HG03196 (cell line): ENCODE results near the gene CEP72.
"Not testable (repeated sequence)": the region's sequence is repeated elsewhere in the genome, so short reads cannot be mapped to it uniquely, and the experiment has no call there.

ENCODE experiments used
- ATAC-seq: cut with Tn5 transposase; IDR thresholded peaks from one replicate; pipeline ENCODE4 v1.9.1; 2021; ENCODE audit not compliant: unreplicated experiment

Gene CEP72

GRCh38 chr5:612498-613424, 621 bp downstream of the CEP72 start:
- peak; percentile 26 for ATAC-seq

GRCh38 chr5:616484-617039, 4.4 kb downstream of the CEP72 start:
- no peak for ATAC-seq

GRCh38 chr5:617896-618295, 5.8 kb downstream of the CEP72 start:
- no peak for ATAC-seq

- no peak for ATAC-seq
These were observed 6.3 kb downstream of the CEP72 start for GRCh38 chr5:618450-618849.

DNA sequence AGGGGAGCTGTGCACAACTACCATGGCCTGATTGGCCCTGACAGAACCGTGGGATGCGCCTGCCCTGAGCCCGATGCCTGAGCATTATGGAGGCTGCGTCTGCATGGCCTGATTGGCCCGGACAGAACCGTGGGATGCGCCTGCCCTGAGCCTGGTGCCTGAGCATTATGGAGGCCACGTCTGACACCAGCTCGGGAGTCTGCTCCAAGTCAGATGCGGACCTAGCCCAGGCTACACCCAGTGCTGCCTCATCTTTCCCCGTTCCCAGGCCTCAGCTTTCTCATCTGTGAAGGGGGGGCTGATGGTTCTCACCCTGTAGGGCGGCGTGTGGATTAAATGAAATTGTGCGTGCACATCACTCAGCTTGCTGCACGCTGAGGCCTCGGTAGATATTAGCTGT, 7.3 kb downstream of the CEP72 start:
- no peak for ATAC-seq

DNA sequence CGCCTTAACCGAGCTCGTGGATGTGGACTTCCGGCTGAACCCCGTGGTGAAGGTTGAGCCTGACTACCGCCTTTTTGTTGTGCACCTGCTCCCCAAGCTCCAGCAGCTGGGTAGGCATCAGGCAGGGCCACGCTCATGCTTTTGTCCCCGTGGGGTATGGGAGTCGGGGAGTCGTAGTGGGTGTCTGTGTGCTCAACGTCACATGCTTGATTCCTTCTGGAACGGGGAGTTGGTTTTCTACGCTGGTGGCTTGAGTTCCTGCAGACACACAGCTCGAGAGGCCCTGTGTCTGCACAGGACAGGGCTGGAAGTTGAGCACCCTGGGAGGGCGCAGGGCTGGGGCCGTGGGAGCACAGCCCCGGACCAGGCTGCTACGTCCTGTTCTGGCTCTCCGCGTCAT, 8.0 kb downstream of the CEP72 start:
- no peak for ATAC-seq

DNA sequence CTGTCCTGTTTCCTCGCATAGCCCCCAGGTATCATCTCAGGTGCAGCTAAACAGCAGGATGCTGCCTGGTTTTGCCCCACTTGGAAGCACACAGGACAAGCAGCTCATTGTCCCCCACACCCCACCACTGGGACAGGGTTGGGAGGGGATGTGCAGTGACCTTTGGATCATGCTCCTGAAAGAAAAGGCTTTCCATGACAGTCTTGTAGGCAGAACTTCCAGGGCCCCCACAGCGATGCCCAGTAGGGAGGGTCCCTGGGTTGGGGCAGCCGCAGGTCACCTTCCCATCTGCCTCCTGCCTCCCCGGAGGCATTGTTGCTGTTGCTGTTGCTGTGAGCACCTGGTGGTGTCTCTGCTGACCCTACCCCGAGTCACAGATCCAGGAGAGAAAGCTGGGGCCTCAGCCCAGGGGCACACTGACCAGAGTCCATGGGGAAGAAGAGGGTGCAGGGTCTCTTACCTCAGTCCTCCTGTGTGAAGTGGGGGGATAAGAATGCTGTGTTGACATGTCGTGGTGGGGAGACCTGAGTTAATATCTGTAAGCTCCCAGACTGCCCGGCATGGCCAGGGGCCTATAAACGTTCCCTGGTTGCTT, 8.5 kb downstream of the CEP72 start:
- ATAC-seq, result no peak

DNA sequence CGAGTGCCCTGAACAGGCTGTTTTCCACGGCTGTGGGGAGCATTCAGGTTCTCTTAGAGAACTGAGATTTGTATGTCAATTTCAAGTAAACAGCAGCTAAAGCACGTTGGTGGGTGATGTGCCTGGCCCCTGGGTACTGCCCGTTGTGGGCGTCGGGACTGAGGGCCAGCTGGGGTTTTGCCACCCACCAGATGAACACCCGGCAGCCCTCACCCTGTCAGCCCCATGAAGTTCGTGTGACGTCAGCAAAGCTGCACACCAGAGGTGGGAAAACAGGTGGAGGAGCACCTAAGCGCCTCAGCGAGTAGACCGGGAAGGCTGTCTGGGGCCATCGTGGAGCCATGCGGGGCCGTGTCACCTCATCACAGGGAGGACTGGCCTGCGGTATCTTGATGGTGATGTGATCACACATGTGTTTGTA, 9.2 kb downstream of the CEP72 start:
- no peak for ATAC-seq

- no peak for ATAC-seq
These were observed 10.2 kb downstream of the CEP72 start for GRCh38 chr5:622359-622758.

DNA sequence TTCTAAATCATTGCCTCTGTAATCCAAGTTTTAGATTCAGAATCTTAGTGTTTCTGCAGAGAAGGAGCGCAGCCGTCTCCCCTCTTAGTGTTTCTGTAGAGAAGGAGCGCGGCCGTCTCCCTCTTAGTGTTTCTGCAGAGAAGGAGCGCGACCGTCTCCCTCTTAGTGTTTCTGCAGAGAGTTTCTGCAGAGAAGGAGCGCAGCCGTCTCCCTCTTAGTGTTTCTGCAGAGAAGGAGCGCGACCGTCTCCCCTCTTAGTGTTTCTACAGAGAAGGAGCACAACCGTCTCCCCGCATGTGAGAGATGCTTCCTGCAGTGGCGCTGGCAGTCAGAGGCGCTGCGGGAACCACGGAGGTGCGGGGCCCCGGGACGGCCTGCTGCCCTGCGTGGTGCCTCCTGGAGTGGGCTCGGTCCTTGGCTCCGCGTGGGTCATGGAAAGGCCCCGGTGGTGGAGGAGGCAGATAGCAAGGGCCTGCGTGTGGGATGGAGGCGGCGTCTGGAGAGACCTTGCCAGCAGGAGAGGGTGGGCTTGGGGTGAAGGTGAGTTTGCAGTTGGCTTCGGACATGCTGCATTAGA, 10.9 kb downstream of the CEP72 start:
- ATAC-seq, result no peak

- ATAC-seq, result no peak
These were observed 11.4 kb downstream of the CEP72 start for GRCh38 chr5:623531-623930.

DNA sequence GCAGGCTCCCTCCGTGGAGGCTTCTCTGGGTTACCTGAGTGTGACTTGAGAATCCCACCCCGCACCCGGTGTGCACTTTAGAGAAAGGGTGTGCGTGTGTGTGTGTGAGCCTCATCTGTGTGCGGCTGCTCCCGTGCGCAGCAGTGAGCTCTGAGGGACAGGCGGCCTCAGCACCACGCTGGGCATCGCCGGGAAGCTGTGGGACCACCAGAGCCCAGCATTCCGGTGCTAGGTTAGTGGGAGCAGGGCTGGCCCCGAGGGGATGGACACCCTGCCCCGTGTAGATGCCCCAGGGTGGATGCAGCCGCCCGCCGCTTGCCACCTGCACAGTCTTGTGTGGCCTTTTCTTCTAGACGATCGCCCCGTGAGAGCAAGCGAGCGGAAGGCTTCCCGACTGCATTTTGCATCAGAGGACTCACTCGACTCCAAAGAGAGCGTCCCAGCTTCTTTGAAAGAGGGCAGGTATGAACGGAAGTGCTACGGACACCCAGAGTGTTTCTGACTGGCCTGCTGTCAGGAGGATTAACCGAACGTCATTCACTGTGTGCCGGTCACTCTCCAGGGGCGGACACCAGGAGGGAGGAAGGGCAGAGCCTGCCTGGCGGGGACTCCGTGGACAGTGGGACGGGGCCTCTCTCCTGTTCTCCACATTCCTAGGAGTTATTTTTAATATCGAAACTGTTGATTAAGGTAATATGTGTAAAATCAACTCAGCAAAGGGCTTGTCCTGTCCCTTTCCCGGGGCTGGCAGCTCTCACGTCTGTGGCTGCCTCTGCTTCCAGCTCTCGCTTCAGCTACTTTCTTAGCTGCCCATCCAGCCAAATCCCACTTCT, 12.2 kb downstream of the CEP72 start:
- ATAC-seq, result no peak

DNA sequence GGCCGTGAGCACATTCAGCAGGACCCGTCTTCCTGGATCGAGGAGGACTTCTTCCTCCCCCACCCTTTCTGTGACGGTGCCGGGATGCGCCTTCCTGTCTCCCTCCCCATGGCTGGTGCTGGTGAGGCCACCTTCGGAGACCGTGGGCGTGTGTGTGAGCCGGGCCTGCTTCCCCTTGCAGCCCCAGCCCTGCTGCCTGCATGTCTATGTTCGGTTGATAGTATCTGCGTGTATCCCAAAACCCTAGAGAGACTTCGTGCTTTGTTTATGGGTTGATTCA, 12.8 kb downstream of the CEP72 start:
- ATAC-seq, result no peak

- no peak for ATAC-seq
These were observed 13.4 kb downstream of the CEP72 start for GRCh38 chr5:625516-625915.

DNA sequence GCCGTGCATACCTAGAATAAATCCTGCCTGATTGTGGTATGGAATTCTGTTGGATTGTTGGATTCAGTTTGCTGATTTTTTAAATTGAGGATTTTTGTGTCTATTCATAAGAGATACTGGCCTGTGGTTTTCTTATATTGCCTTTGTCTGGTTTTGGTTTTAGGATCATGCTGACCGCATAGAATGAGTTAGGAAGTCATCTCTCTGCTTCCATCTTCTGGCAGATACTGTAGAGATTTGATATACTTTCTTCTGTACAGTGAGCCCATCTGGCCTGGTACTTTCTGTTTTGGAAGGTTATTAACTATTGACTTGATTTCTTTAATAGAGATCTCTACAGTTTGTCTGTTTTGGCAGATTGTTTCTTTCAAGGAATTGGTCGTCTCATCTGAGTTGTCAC, 14.7 kb downstream of the CEP72 start:
- no peak for ATAC-seq

GRCh38 chr5:627840-628239, 15.7 kb downstream of the CEP72 start:
- no peak for ATAC-seq

DNA sequence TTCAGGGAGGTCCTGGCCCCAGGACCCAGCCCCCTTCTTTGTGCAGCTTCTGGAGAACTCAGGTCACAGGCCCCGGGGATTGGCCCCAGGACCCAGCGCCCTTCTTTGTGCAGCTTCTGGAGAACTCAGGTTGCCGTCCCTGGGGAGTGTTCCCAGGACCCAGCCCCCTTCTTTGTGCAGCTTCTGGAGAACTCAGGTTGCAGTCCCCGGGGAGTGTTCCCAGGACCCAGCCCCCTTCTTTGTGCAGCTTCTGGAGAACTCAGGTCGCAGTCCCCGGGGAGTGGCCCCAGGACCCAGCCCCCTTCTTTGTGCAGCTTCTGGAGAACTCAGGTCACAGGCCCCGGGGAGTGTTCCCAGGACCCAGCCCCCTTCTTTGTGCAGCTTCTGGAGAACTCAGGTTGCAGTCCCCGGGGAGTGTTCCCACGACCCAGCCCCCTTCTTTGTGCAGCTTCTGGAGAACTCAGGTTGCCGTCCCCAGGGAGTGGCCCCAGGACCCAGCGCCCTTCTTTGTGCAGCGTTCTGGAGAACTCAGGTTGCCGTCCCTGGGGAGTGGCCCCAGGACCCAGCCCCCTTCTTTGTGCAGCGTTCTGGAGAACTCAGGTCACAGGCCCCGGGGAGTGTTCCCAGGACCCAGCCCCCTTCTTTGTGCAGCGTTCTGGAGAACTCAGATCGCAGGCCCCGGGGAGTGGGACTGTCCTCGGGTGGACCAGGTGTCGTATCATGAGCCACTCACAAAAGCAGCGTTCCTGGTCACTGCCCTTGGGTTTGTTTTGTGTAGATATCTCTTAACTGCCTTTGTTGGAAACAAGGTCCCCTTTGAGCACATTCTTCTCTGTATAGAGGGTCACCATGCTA, 16.4 kb downstream of the CEP72 start:
- ATAC-seq, result not testable (repeated sequence)

DNA sequence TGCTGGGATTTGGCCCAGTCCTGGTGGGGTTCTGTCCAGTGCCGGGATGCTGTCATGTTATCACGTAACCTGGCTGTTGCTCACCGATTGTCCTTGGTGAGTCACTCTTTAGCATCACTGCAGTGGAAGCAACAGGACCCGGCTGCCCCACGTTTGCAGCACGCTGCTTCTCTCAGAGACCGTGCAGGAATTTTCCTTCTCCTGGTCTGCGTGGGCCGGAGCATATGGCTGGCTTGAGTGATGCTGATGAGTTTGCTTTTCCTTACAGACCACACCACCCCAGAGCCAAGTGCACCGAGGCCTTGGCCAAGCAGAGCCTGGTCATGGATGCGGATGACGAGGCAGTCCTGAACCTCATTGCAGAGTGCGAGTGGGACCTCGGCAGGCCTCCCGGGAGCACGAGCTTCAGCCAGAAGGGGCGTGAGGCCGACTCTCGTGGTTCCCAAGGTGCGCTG, 21.4 kb downstream of the CEP72 start:
- ATAC-seq, result no peak

GRCh38 chr5:634191-634590, 22.1 kb downstream of the CEP72 start:
- no peak for ATAC-seq
